GM12878 (cell line): ENCODE results near the gene SPON2. TPM values are rescaled to one million over a fixed set of nuclear protein-coding genes. Genes with fewer than 3 reads are reported as not detected.

ENCODE experiments used
- ASH2L ChIP-seq: fragments of 300-600, 200-600 bp; sonication (generic); IDR thresholded peaks from 2 replicates; pipeline ENCODE4 v1.6.1; 2017; ENCODE audit warnings: low read depth, mild to moderate bottlenecking, borderline replicate concordance
- BACH1 ChIP-seq: fragments of 450-650 bp; IDR thresholded peaks from 2 replicates; pipeline ENCODE4 v1.6.1; 2017; ENCODE audit warnings: mild to moderate bottlenecking, borderline replicate concordance
- BCL3 ChIP-seq: IDR thresholded peaks from 2 replicates; pipeline ENCODE4 v1.6.1; 2011; ENCODE audit warnings: borderline replicate concordance, low read depth, mild to moderate bottlenecking, moderate library complexity, low read length; ENCODE audit not compliant: insufficient read depth, poor library complexity, severe bottlenecking
- BHLHE40 ChIP-seq, 2 experiments: fragments of 450-650 bp in 1 of 2; IDR thresholded peaks; 2 replicates each; pipeline ENCODE4 v1.6.1; 2011 to 2017; ENCODE audit warnings: low read depth in 2 of 2, borderline replicate concordance in 1 of 2, improper control_type of control experiment in 1 of 2, low read length in 1 of 2, mild to moderate bottlenecking in 1 of 2
- CBX3 ChIP-seq: fragments of 200-600 bp; sonication (generic); IDR thresholded peaks from 2 replicates; pipeline ENCODE4 v1.6.1; 2016; ENCODE audit warnings: low read depth, borderline replicate concordance
- CHD4 ChIP-seq: fragments of 200-600 bp; sonication (generic); IDR thresholded peaks from 2 replicates; pipeline ENCODE4 v1.6.1; 2016; ENCODE audit warnings: mild to moderate bottlenecking
- ELK1 ChIP-seq: IDR thresholded peaks from 2 replicates; pipeline ENCODE4 v1.6.1; 2012; ENCODE audit warnings: low read depth, low read length, improper control_type of control experiment
- EP300 ChIP-seq, 2 experiments: fragments of 150-350 bp in 1 of 2; IDR thresholded peaks; 2 replicates each; pipeline ENCODE4 v1.6.1; 2011 to 2012; ENCODE audit warnings: low read depth in 2 of 2, low read length in 2 of 2, borderline replicate concordance in 1 of 2, improper control_type of control experiment in 1 of 2, inconsistent platforms in 1 of 2; ENCODE audit not compliant: control insufficient read depth in 1 of 2
- ESRRA ChIP-seq: IDR thresholded peaks from 2 replicates; pipeline ENCODE4 v1.6.1; 2012; ENCODE audit warnings: mild to moderate bottlenecking, low read length, improper control_type of control experiment
- FOXK2 ChIP-seq: fragments of 450-650 bp; IDR thresholded peaks from 2 replicates; pipeline ENCODE4 v1.6.1; 2017; ENCODE audit warnings: mild to moderate bottlenecking, moderate library complexity
- LARP7 ChIP-seq: fragments of 450-650 bp; IDR thresholded peaks from 2 replicates; pipeline ENCODE4 v1.6.1; 2017; ENCODE audit warnings: mild to moderate bottlenecking
- MEF2A ChIP-seq: IDR thresholded peaks from 2 replicates; pipeline ENCODE4 v1.6.1; 2011; ENCODE audit warnings: low read depth, mild to moderate bottlenecking, low read length, moderate library complexity; ENCODE audit not compliant: insufficient read depth
- MEF2B ChIP-seq: fragments of 450-650 bp; IDR thresholded peaks from 2 replicates; pipeline ENCODE4 v1.6.1; 2018; ENCODE audit warnings: mild to moderate bottlenecking, moderate library complexity; ENCODE audit not compliant: partially characterized antibody, poor library complexity, severe bottlenecking
- NR2C1 ChIP-seq: fragments of 450-650 bp; IDR thresholded peaks from 2 replicates; pipeline ENCODE4 v1.6.1; 2017; ENCODE audit warnings: antibody characterized with exemption, mild to moderate bottlenecking, moderate library complexity
- RB1 ChIP-seq: fragments of 450-650 bp; formaldehyde crosslinking; IDR thresholded peaks from 2 replicates; pipeline ENCODE4 v1.6.1; 2017; ENCODE audit warnings: mild to moderate bottlenecking, borderline replicate concordance
- SMARCA5 ChIP-seq: fragments of 450-650 bp; IDR thresholded peaks from 2 replicates; pipeline ENCODE4 v1.6.1; 2017; ENCODE audit warnings: mild to moderate bottlenecking
- SUZ12 ChIP-seq: fragments of 200-600 bp; sonication (generic); IDR thresholded peaks from one replicate; pipeline ENCODE4 v1.6.1; 2018; ENCODE audit warnings: antibody characterized with exemption, mild to moderate bottlenecking; ENCODE audit not compliant: unreplicated experiment
- TCF12 ChIP-seq: IDR thresholded peaks from 2 replicates; pipeline ENCODE4 v1.6.1; 2011; ENCODE audit warnings: low read depth, mild to moderate bottlenecking, low read length
- ZBED1 ChIP-seq: IDR thresholded peaks from 2 replicates; pipeline ENCODE4 v1.6.1; 2016; ENCODE audit warnings: borderline replicate concordance
- polyA plus RNA-seq, 11 experiments: library from polyadenylated mRNA; depleted of rRNA in 4 of 11; unstranded in 6 of 11; stranded (reverse) in 5 of 11; fragments of >200 nt; fragmentation: Nextera tagmentation in 4 of 11; fragmentation: Illumina TruSeq in 1 of 11; extraction: Ambion mirVana in 4 of 11; extraction: Trizol in 1 of 11; gene quantifications; 1 replicate in 1 of 11; 2 replicates in 10 of 11; pipeline versions ENCODE4 v1.2.1 to v1.2.3, GENCODE V29; 2011 to 2016; ENCODE audit warnings: inconsistent platforms in 2 of 11, missing spikeins in 2 of 11, low read depth in 1 of 11
- total RNA-seq, 4 experiments: library from RNA; depleted of rRNA in 3 of 4; stranded (reverse); fragments of >200 nt in 3 of 4; fragmentation: Illumina TruSeq in 1 of 4; extraction: Trizol in 1 of 4; gene quantifications; 2 replicates each; pipeline versions ENCODE4 v1.2.1 to v1.2.3, GENCODE V29; 2013 to 2021

The SPON2 gene
- total and polyA plus RNA-seq, 10 of the 15 experiments (the other 5 are each of a cell fraction or from before 2014, with no cell fraction given) = 1.1 to 11.2 (median 7.3) TPM

GRCh38 chr4:1183985-1184773, 11.8 kb upstream of the SPON2 start (continued):
- TF ChIP-seq FOXK2 (no peak), SUZ12 (no peak), LARP7 (no peak), ZBED1 (no peak), BHLHE40 (IDR thresholded peaks at IDR 0.05; ENCODE audit: borderline replicate concordance in 1 of 2, low read depth in 2 of 2, low read length in 1 of 2) (peak in 1 of 2 experiments; percentile 8; a peak in 1 of 4 replicates), RB1 (no peak), SMARCA5 (no peak), MEF2A (no peak), BCL3 (no peak), NR2C1 (peak; percentile 21; the same call in 1 of the 2 replicates), EP300 (IDR thresholded peaks at IDR 0.05; ENCODE audit: borderline replicate concordance in 1 of 2, control insufficient read depth in 1 of 2, low read depth in 2 of 2, low read length in 2 of 2) (0 out of 4 replicates have a peak, but pooled peaks of 1 of the 2 experiments have one; percentile 39), CBX3 (no peak), ELK1 (no peak), TCF12 (no peak), MEF2B (peak; percentile 60), ASH2L (peak; percentile 30; the same call in 1 of the 2 replicates), ESRRA (no peak), BACH1 (no peak), CHD4 (no peak)
- TF ChIP-seq, all 136 proteins: peak for 21
